ENCODE measurements around the gene DAZAP1. TPM values are rescaled to one million over a fixed set of nuclear protein-coding genes. Genes with fewer than 3 reads are reported as not detected.
"Not testable (repeated sequence)": the region's sequence is repeated elsewhere in the genome, so short reads cannot be mapped to it uniquely, and the experiment has no call there.

DAZAP1 gene
- total and polyA plus RNA-seq, 8 donors, result 21.4 to 124 (median 51.5) TPM

DNA sequence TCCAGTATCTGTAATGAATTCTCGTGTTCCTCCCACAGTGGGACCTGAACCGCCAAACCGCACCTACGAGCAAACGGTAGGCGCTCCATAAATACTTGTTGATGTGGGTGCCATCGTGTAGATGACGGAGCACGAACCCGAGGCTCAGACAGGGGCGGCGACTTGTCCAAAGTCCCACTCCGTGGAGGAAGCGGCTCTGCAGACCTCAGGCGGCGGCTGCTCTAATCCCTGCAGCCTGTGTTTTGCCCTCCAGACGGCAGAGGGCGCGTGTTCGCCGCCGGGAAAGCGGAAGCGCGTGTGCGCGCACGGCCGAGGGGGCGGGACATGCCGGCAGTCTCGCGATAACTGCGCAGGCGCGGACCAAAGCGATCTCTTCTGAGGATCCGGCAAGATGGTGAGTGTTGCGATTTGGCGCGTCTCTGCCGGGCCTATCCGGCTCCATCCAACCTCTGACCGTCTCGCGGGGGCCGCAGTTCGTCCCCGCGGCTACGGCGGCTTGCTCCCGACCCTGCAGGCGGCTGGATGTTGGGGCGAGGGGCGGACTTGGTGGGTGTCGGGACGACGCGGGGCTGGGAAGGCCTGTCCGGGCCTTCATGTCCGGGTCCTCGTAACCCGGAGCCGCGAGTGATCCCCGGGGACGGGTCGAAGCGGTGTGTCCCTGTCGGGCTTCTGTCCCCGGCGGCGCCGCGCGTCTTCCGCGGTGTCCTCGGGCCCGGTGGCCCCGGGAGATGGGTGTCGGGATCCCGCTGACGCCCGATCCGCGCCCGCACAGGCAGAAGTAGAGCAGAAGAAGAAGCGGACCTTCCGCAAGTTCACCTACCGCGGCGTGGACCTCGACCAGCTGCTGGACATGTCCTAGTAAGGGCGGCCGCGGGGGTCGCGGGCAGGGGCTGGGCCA lies 30.9 kb downstream of the DAZAP1 start, which contains the start of gene RPS15:
RPS15 (plus strand) TSS at position 362 of the 898 bp plus-strand sequence; CDS start at position 392, 30 bp downstream.
- whole genome bisulfite sequencing, 5 donors, result 1 to 2% (median 1%) methylated on average over 37 to 100 of the region's 100 CpGs
- peak; percentile 96 to 99 for DNase-seq
- H3K36me3 ChIP-seq, result peaks cover 53 to 69% (median 66%) of the 10 kb centered on the region in 4 donors
- H3K9me3 ChIP-seq, result no peaks in the 10 kb centered on the region
- no peaks in the 10 kb centered on the region for H3K27me3 ChIP-seq
- TF ChIP-seq POLR2AphosphoS5 (IDR thresholded peaks at IDR 0.05), result peak; percentile 91 to 98 (median 94)
- peak in 2 of 4 donors; percentile 58 to 82 for TF ChIP-seq POLR2A (IDR thresholded peaks at IDR 0.05)
- no peak for TF ChIP-seq EP300 (IDR thresholded peaks at IDR 0.05)
- TF ChIP-seq, protein P1, sequence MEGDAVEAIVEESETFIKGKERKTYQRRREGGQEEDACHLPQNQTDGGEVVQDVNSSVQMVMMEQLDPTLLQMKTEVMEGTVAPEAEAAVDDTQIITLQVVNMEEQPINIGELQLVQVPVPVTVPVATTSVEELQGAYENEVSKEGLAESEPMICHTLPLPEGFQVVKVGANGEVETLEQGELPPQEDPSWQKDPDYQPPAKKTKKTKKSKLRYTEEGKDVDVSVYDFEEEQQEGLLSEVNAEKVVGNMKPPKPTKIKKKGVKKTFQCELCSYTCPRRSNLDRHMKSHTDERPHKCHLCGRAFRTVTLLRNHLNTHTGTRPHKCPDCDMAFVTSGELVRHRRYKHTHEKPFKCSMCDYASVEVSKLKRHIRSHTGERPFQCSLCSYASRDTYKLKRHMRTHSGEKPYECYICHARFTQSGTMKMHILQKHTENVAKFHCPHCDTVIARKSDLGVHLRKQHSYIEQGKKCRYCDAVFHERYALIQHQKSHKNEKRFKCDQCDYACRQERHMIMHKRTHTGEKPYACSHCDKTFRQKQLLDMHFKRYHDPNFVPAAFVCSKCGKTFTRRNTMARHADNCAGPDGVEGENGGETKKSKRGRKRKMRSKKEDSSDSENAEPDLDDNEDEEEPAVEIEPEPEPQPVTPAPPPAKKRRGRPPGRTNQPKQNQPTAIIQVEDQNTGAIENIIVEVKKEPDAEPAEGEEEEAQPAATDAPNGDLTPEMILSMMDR (IDR thresholded peaks at IDR 0.05), result peak in 5 of 7 experiments; percentile 82 to 96 (median 93)
- H3K4me1 ChIP-seq, result peaks cover 18 to 37% (median 25%) of the 10 kb centered on the region in 4 donors
- intact Hi-C loops (cut with DNase I; ENCODE audit: low total_unique reads), result no loop called here
- H3K27ac ChIP-seq, result peak within 1 kb of the TSS; percentile 86 to 92 (median 90)
- peak within 1 kb of the TSS; percentile 84 to 95 (median 87) for H3K4me3 ChIP-seq

DNA sequence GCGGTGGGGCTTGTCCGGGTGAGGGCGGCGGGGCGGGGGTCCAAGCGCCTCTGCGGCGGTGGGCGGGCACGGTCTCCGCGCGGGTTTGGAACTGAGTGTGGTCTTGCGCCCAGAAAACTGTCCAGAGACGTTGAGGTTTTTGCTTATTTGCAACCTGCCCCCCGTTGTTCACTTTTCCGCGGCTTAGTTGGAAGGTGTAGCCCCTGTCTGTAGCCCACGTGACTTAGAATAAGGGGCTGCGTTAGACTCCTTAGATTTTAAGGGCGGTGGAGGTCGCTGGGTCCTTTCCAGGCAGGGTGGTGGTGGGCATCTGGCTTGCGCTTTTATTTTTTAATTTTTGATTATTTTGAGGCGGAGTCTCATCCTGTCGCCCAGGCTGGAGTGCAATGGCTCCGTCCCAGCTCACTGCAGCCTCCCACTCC lies 31.6 kb downstream of the DAZAP1 start:
- peak overlapping the region; percentile 84 to 95 (median 87) for H3K4me3 ChIP-seq
- H3K27ac ChIP-seq, result peak overlapping the region in 4 of 5 donors; percentile 86 to 92 (median 90)
- no peaks in the 10 kb centered on the region for H3K27me3 ChIP-seq
- DNase-seq, result no peak
- intact Hi-C loops (cut with DNase I; ENCODE audit: low total_unique reads), result no loop called here
- H3K36me3 ChIP-seq, result peaks cover 46 to 64% (median 60%) of the 10 kb centered on the region in 4 donors
- 0 to 2% (median 1%) methylated on average over 12 to 26 of the region's 26 CpGs for WGBS, 5 donors
- H3K9me3 ChIP-seq, result no peaks in the 10 kb centered on the region
- TF ChIP-seq POLR2AphosphoS5 (IDR thresholded peaks at IDR 0.05) (no peak), POLR2A (IDR thresholded peaks at IDR 0.05) (no peak), EP300 (IDR thresholded peaks at IDR 0.05) (no peak)
- TF ChIP-seq, protein P1 (IDR thresholded peaks at IDR 0.05), result no peak
- peaks cover 18 to 38% (median 25%) of the 10 kb centered on the region in 4 donors for H3K4me1 ChIP-seq

DNA sequence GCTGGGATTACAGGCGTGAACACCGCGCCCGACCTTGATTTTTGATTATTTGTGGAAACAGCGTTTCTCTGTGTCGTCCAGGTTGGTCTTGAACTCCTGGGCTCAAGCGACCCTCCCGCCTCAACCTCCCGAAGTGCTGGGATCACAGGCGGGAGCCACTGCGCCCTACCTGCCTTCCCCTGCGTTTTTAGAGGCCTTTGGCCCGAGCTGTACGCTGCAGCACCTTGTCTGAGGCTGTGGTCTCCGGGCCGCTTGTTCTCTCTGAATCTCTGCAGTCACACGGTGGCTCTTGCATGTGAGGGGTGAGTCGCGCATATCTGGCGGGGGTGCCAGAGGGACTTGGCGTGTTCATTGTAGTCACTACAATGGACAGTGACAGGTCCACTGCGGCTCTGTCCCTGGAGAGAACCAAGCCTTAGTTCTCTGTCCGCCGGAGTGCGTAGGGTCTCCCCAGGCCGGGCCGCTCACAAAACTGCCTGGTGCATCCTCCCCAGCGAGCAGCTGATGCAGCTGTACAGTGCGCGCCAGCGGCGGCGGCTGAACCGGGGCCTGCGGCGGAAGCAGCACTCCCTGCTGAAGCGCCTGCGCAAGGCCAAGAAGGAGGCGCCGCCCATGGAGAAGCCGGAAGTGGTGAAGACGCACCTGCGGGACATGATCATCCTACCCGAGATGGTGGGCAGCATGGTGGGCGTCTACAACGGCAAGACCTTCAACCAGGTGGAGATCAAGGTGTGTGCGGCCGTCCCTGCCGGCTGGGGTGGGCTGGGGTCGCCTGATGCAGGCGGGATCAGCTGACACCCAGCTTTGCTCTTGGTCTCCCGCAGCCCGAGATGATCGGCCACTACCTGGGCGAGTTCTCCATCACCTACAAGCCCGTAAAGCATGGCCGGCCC lies 32.4 kb downstream of the DAZAP1 start:
- H3K9me3 ChIP-seq; intact Hi-C loops (cut with DNase I; ENCODE audit: low total_unique reads); H3K27me3 ChIP-seq; DNase-seq: not testable (repeated sequence)
- Histone ChIP-seq H3K36me3 (peaks cover 38 to 56% (median 52%) of the 10 kb centered on the region in 4 donors), H3K27ac (peak overlapping the region in 3 of 5 donors; percentile 86 to 92 (median 90)), H3K4me1 (peaks cover 19 to 46% (median 27%) of the 10 kb centered on the region in 4 donors), H3K4me3 (peak overlapping the region; percentile 84 to 95 (median 87))
- 70 to 74% (median 73%) methylated on average over 35 to 57 of the region's 57 CpGs for WGBS, 5 donors

DNA sequence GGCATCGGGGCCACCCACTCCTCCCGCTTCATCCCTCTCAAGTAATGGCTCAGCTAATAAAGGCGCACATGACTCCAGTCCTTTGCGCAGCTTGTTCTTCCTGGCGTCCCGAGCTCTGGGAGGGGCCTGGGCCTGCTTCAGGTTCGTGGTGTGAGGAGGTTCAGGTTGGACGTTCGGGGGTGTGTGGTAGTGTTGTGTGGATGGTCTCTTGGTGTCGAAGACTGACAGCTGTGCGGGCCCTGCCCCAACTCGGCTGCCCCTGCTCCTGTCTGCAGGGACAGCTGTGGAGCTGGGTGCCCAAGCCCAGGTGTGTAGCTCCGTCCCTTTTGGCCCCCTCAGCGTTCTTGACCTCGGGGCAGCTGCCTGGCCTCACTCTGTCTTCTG lies 33.0 kb downstream of the DAZAP1 start:
- WGBS, 5 donors, result 76 to 88% (median 83%) methylated on average over 11 to 15 of the region's 15 CpGs
- DNase-seq, result no peak
- intact Hi-C loops (cut with DNase I; ENCODE audit: low total_unique reads), result no loop called here
- Histone ChIP-seq H3K4me1 (peaks cover 25 to 53% (median 34%) of the 10 kb centered on the region in 4 donors), H3K4me3 (peak overlapping the region in 2 of 4 donors; percentile 2 to 90), H3K36me3 (peaks cover 34 to 49% (median 45%) of the 10 kb centered on the region in 4 donors), H3K27me3 (peaks cover 0 to 4% (median 2%) of the 10 kb centered on the region in 3 donors), H3K9me3 (no peaks in the 10 kb centered on the region), H3K27ac (no peak overlapping the region)
- TF ChIP-seq, protein P1 (IDR thresholded peaks at IDR 0.05), result no peak
- TF ChIP-seq POLR2AphosphoS5 (IDR thresholded peaks at IDR 0.05) (no peak), POLR2A (IDR thresholded peaks at IDR 0.05) (no peak), EP300 (IDR thresholded peaks at IDR 0.05) (no peak)
